SIG-M5 (cell line): ENCODE measurements around the gene S1PR3.

ENCODE experiments used
- DNase-seq: peaks from one replicate; lab custom pipeline; 2025; lab: John Stamatoyannopoulos, UW

S1PR3 gene

DNA sequence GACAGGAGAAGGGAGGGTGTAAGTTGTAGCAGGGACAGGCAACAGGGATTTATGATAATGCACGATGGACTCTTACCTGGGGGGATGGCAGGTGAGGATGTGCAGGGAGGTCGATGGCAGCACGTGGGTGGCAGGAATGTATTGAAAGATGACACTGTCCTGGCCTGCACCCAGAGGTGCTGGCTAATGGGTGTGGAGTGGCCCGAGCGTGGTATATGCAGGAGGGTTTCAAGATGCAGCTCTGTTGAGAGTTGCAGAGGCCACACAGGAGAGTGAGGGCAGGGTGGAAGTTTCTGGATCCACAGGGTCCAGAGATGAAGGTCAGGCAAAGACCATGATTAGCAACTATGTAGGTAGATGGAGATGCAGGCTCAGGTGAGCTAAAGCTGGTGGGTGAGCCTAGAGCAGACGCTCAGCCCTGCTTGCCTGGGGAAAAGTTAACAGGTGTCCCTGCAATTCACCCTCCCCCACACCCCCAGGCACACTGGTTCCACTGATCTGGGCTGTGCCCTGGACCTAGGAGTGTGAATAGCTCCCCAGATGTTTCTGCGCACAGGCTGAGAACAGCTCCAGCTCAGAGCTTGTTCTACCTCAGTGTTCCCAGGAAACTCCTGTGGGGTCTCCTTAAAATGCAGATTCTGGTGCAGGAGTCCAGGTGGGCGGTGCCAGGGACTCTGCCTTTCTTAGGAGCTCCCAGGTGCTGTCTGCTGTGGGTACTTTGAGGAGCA is 21.5 kb upstream of the S1PR3 start:
- no peak for DNase-seq

DNA sequence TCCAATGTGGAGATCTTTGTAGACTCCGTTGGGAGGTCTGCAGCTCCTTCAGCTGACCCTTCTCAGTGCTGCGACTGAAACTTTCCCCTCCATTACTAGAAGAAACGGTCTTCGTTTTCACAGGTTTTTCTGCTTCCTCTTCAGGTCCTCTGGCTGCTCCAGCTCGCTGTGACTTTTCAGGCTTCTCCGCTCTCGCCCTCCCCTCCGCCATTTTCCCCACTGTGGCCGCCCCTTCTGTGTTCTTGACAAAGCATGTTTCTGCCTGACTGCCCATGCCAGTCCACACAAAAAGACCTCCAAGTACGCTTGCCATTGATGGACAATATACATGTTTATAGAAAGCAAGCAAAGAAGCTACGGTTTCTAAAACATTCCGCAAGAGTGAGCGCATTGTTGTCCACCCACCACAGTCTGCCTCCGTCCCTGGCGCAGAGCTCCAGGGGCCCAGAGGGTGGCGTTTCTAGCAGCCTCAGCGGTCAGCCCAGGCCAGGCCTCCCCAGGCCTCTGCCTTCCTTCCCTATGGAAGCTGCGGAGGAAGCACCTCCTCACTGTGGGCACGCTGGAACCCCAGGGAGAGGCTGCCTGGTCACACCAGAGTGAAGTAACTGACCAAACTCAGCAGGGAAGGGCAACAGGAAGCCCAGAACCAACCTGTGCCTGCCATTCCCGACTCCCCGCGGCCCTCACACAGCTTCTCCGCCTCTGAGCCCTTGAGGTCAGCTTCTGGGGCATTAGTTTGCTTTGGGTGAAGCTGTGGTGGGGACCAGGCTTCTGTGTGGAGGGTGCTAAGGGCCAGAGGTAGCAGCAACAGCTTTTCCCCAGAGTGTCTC is 19.9 kb upstream of the S1PR3 start:
- no peak for DNase-seq

DNA sequence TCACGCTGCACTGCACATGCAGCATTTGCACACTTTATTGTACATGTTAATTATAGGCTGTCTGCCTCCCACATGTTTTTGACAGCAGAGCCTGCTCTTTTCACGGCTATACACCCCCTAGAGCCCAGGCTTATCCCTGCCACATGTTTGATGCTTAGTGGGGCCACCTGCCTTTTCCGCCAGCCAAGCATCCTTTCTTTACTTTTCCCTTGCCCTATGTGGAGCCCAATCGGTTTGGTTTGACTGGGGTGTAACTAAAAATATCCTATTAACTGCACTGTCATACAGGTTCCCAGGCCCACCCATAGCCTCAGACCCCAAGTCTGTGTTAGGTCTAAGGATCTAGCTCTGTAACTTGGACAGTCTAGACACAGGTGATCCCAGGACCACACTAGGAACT is 18.9 kb upstream of the S1PR3 start:
- DNase-seq, result no peak

DNA sequence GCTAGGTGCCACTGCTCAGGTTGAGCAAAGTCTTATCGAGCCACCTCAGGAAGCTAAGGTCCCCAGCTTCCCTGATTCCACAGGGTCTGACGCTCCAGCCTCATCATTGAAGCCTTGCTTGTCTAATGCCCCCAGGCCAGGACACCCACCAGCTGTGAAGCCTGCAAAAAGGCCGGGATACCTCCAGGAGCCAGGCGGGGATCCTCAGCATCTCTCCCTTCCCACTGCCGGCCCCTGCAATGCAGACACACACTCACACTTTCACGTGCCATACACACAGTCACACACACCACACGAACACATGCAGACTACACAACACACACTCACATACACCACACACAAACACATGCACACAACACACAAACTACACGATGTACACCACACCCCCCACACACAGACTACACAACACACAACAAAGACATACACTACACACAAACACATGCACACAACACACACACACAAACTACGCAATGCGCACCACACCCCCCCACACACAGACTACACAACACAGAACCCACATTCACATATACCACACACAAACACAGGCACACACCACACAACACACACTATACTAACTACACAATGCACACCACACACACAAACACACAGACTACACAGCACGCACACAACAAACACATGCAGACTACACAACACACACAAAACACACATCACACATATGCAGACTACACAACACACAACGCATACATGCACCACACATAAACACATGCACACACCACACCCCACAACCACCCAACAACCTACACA is 17.8 kb upstream of the S1PR3 start:
- DNase-seq, result no peak

DNA sequence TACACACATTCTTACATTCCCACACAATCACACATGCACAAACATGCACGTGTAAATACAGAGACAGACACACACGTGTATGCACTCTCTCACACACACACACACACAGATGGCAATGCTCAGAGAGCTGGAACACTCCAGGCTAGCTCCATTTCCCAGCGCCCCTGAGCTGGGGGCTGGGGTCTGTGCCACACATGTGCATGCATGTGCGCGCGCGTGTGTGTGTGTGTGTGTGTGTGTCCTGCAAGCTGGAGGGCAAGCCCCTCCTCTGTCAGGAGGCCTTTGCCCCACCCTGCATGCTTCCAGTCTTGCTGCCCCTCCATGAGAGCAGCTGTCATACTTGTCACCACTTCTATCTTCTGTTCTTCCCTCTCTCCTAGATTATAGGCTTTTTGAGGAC is 16.6 kb upstream of the S1PR3 start:
- DNase-seq, result no peak

DNA sequence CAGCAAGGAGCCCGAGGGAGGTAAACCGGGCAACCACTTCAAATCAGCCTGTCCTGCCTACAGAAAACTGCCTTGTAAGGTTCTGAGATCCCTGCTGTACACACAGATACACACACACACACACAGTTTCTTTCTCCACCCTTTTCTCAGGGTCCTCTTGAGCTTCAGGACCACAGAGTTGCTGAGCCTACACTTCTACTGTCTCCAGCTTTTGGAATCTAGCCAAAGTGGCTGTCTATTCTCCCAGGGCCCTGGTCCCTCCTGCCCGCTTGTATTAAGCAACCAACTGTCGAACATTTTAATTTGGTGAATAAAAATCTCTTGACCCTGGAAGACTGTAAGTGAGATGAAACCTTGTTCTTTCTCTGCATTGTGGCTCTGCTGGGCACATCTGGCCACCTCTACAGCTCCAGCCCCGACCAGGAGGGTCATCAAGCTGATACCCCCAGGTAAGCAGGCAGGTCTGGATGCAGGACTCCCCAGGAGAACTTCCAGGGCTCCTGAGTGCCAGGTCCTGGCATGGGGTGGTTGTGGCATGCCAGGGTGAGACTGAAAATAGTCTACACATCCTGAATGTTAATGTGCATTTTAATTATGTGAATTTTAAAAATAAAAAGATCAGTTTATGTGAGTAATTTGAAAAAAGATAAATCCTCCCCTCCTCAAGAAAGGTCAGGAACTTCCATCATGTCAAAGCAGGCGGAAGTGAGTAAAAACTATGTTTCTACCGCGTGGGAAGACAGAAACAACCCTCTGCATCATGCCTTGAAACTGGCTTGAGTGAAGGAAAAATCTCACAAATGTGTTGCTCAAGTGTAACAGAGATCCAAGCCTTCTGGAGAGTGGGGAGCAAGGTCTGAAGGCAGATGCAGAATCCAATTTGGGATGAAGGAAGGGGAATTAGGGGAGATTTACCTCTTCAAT is 15.0 kb upstream of the S1PR3 start:
- no peak for DNase-seq

DNA sequence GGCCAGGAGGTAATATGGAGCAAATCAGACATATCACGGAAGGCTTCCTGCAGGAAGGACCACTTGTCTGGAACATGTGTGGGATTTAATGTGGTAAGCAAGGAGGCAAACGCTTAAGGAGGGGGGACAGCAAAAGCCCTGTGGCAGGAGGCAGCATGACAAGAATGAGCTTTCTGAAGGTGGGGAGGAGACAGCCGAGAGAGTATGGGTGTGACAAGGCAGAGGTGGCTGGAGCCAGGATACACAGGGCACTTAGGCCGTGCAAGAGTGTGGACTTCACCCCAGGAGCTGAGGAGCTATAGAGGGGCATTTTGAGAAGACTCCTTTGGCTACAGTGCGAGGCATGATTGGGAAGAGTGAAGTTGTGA is 14.4 kb upstream of the S1PR3 start:
- no peak for DNase-seq

DNA sequence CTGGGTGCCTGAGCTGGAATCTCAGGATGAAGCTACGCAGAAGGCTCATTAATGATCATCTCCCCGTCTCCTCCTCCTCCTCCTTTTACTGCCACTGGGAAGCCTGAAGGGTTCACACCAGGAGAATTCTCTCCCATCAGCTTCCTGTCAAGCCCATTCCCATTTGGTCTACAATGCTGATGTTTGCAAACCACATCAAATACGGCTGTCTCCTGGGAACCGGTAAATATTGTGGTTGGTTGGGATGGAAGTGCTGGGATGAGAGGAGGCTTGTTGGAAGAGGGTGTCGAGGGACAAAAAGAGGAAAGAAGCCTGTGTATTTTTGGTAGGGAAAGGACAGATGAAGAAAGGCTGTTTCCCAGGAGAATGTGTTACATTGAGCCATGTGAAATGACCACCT is 13.2 kb upstream of the S1PR3 start:
- DNase-seq, result no peak

DNA sequence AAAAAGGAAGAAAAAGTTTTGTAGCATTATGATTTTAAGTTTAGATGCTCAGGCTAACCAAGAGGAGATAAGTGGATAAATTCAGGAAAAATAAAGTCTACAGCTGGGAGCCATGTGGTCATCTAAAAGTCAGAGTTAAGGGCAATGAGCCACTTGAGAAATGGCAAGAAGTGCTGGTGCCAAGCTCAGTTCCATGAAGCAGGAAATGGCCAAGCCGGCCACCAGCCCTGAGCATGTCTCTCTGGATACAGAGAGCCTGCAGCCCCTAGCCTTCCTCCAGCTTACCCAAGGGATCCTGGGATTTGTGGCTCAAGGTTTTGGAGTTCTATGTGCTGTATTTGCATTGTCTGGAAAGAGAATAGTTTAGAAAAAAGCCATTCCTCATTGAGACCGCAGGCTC is 12.2 kb upstream of the S1PR3 start:
- no peak for DNase-seq

DNA sequence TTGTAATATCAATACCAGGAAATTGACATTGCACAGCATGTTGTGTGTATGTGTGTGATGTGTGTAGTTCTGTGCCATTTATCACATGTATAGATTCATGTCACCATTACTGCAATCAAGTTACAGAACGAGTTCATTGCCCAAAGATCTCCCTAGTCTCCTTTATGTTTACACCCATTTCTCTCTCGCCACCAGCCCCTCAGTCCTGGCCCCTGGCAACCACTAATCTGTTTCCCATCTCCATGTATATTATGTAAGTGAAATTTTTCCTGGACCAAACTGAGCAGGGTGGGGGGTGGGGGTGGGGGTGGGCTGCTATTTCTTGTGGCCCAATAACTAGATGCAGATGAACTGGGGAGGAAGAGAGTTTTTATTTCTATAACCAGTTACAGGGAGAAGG is 11.5 kb upstream of the S1PR3 start:
- DNase-seq, result no peak

DNA sequence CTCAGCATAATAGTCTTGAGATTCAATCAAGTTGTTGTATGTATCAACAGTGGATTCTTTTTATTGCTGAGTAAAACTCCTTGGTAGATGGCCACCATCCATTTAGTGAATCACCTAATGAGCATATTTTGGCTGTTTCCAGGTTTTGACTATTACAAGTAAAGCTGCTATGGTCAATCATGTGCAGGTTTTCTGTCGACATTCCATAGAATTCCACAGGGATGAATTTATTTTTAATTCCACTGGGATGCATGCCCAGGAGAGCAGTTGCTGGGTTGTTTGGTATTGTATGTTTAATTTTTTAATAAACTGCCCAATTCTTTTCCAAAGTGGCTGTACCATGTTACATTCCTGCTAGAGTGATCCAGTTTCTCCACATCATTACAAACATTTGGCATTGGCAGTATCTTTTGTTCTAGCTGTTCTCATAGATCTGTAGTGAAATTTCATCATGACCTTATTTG is 10.5 kb upstream of the S1PR3 start:
- no peak for DNase-seq

DNA sequence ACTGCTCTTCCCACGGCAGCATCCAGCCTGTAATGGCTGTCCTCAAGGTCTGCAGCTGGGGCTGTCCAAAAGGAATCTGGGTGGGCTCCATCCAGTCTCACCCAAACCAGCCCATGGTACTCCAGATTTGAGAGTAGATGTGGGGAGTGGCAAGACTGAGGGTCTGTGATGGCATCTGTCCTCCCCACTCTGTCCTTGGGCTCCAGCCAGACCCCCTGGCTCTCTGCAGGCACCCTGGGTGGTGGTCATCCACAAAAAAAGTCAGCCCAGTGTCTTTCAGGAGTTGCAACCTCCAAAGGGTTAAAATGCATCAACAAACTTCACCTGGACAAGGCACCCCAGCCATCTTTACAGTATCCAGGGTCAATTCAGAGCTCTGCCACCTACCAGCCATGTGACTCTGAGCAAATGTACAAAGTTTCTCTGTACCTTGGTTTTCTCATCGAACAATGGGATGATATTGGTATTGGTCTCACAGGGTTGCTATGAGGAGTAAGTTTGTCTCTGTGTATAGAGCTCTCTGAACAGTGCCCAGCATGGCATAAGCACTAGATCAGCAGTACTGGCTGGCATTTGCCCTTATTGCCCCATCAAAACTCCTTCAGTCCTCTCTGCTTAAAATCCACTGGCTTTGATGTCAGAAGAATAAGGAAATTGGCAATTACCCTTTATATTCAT is 7.3 kb upstream of the S1PR3 start:
- DNase-seq, result no peak

DNA sequence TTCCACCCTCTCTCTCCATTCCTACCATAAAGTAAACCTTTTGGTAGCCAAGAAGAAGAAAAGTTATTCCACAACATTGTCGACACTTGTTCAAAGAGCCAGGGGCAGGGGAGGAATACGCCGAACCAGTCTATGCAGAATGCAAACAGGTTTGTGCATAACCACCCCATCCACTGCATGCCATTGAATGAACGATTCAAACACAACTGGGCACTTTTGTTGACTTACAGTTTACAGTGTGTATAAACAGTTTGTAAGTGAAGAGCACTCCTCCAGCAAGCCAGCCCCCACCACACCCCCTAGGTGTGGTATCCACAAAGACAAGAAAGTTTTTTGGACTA is 6.8 kb upstream of the S1PR3 start:
- no peak for DNase-seq

DNA sequence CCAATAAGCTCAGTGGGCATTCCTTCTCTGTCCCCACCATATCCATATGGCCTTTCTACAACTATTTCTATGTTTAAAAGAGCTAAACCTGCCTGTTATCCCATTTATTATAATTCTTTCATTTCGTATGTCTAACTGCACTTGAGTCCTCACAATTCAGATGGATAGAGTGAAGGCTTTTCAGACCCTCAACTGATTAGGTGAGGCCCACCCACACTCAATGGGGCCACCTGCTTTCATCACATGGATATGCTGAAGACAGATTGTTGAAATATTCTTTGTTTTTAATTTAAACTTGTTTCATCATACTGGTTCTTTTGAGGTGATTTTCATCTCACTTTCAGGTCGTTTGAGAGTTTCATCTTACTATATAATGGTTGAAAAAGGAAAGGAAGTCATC is 5.7 kb upstream of the S1PR3 start:
- no peak for DNase-seq

DNA sequence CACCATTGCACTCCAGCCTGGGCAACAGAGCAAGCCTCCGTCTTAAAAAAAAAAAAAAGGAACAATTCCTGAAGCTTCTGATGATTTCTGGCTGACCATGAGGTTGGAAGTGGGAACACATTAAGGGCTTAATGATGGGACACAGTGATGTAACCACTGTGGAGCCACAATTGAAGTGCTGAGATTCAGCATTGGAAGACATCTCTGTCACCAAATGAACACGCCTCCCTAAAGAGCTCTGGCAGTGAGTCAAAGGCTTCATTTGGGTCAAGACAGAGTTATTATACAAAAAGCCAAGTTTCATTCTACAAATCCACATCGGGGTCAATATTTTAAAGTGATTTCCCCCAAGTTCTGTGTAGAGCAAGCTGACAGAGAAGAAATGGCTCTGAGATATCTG is 4.5 kb upstream of the S1PR3 start:
- no peak for DNase-seq

DNA sequence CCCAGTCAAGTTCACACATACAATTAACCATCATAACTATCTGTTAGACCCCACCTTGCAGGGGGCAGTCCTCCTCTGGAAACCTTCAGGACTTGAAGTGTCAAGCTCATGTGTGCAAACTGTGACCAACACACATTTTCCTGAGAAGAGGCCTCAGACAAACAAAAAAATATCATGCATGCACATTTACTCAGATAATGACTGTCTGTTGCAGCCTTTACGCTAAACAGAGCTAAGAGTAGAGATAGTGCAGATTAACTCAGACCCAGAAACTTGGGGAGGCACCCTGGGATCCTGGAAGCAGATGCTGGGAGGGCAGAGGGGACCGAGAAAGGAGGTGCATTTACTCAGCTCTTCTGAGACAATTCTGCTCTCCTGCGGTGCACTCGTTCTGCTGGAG is 3.6 kb upstream of the S1PR3 start:
- no peak for DNase-seq

DNA sequence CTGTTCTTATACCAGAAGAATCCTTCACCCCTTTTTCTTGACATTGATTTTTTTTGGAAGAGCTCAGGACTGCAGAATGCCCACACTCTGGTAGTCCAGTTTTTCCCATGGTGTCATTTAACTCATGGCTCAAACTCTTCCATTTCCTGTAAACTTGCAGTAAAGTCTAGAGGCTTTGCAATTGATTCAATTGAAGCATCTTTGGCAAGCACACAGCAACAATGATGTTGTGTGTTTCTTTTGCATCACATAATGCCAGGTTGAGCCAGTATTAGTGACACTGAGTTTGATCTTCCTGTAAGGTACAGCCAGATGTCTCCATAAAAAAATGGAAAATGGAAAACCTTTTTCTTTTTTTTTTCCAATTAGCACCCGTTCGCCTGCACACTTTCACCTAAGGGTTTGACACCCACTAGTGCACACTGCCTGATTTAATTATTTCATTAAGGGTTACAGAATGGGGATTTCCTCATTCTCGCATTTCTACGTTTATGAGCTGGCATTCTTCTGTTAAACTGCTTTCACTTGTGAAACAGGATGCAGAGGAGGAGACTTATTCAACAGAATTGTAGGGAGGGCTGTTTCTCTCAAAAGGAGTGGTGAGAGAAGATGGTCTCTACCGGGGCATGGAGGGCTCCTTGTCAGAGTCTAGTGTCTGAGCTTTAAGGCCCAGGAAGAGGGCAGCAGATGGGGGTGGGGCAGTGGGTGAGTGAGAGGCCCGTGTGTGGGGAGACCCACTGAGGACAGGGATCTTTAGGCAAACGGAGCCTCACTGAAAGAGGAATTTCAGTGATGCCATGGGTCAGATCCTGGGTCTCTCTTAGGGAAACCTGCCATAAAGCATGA is 2.2 kb upstream of the S1PR3 start:
- peak; percentile 70 for DNase-seq

DNA sequence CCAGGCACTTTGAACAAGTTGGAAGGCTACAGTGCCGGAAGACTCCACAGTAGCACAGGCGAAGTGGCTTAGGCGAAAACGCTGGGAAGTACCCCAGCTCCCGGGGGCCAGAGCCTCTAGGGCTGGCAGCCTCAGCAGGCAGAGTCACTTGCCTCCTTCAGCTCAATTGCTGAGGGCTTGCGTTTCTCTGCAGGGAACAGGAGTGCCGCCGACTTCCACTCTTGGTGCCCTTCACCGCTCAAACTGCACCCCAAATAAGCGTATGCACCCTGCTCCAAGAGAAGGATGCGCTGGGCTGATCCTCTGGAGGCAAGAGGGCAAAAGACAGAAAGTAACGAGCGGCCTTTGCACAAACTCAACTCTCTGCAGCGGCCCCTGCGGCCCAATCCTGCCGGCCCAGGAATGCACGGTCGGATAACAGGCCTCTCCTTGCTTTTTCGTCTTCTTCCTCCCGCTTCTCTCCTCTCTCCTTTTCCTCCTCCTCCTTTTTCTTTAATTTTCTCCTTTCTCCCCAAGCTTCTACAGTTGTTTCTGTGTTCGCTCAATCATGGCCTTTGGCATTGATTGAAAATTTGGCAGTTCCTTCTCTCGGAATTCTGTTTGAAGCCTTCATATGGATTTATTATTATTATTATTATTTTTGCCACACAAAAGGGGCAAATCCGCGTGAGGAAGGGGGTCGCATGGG is 1.1 kb upstream of the S1PR3 start:
- DNase-seq, result no peak

DNA sequence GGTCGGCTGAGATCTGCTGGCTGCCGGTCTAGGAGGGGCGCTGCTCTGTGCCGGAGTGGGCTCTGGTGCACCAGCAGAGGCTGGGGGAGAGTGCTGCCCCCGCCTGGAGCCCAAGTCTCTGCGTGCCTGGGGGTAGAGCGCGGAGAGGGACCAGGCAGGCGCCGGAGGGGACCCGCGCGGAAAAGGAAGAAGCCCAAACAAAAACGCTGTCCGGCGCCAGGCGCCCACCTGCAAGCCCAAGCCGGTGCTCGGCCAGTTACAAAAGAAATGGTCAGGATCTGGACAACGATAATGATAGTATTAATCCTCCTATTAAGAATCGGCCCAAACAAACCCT is 571 bp upstream of the S1PR3 start:
- no peak for DNase-seq

DNA sequence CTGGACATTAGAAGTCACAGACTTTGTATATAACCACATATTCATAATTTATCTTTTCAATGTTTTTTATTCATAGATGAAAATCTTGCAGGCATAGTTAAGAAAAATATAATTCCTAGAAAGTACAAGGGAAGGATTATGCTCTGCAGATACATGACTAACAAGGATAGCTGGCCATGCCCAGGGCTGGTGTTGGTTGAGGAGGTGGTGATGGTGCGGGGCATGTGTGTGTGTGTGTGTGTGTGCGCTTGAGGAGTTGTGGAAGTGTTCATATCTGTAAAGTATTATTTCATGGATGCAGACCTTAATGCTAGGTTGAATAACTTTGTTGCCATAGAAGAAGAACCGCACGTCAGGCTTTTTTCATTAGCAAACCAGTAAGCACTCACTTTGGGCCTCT is 1.3 kb downstream of the S1PR3 start:
- DNase-seq, result no peak
